ENCODE results near the gene SMAP1.
A peak's percentile ranks its signal among the peaks of the same experiment; 100 is the strongest.

The SMAP1 gene

DNA sequence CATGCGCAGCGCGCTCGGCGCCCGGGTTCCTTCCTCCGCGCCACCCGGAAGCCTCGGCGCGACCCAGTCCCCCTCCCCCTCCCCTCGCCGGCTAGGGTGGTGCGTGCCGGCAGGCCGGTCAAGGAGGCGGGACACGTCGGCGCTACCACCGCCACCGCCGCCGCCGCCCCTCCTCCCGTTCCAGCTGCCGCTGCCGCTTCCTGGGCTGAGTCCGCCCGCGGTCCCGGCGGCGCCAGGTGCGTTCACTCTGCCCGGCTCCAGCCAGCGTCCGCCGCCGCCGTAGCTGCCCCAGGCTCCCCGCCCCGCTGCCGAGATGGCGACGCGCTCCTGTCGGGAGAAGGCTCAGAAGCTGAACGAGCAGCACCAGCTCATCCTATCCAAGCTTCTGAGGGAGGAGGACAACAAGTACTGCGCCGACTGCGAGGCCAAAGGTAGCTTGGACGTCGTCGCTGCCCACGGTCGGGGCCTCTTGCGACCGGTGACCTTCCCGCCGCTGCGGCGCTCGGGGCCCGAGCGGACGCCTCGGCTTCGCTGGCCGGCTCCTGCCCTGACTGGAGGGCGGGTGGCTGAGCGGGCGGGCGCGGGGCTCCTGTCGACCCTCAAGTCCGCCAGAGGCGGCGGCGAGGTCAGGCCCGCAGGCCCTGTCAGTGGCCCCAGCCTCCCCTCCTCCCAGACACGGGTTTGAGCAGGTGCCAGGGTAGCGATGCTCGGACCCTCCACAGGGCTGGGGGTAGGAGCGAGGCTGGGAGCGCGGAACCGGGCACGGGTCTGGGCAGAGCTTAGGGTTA lies at the start of gene SMAP1:
Gene SMAP1 (plus strand): TSS at position 173 of the 788 bp plus-strand sequence. CDS start 141 bp downstream, at position 314.
- DNase-seq: peak; percentile 50 to 94 (median 85)

- no peak for DNase-seq
Measured at GRCh38 chr6:70620746-70621145, 46.9 kb upstream of the SMAP1 start.

DNA sequence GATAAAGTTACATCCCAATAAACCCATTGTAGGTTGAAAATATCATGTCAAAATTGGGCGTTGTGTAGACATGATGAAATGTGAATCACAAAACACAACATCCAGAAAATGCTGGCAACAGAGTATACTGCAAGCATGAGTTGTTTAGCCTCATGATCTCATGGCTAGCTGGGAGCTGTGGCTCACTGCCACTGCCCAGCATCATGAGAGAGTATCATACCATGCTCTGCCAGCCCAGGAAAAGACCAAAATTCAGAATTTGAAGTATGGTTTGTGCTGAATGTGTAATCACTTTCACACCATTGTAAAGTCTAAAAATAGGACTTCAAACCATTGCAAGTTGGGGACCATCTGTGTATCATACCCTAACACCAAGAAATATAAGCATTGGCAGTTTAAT lies 45.2 kb upstream of the SMAP1 start:
- peak in 1 of 51 donors; percentile 14 for DNase-seq

DNA sequence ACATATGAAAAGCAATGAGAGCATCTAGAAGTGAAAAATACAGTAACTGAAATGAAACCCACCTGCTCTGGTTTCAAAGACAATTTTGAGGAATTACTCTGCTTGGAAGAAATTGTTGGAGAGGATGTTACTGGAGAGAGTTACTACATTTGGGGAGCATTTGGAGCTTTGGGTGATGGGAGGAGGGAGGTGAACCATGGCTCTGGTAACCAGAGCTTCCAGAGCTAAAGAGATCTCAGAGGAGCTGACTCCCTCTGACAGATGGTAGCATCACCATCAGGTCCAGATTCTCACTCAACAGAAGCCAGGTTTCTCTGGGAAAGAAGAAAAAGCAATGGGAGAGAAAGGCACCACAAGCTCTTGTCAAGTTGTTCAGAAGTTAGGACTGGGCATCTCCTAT lies 42.2 kb upstream of the SMAP1 start:
- DNase-seq: no peak

GRCh38 chr6:70627500-70628254 lies 40.0 kb upstream of the SMAP1 start:
- no peak for DNase-seq

GRCh38 chr6:70629929-70630328 lies 37.8 kb upstream of the SMAP1 start:
- DNase-seq: no peak

GRCh38 chr6:70633870-70634269 lies 33.8 kb upstream of the SMAP1 start:
- no peak for DNase-seq

DNA sequence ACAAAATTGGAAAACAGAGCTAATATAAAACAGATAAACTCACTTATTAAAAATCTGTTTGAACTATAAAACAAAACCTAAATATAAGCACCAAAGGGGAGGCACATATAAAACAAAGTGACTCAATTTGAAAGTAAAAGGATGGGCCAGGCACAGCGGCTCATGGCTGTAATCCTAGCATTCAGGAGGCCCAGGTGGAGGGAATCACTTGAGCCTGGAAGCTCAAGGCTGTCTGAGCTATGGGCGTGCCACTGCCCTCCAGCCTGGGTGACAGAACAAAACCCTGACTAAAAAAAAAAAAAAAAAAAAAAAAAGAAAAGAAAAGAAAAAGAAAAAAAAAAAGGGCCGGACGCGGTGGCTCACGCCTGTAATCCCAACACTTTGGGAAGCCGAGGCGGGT lies 31.1 kb upstream of the SMAP1 start:
- DNase-seq: no peak

GRCh38 chr6:70638468-70638867 lies 29.2 kb upstream of the SMAP1 start:
- DNase-seq: no peak

GRCh38 chr6:70651326-70651905 lies 16.3 kb upstream of the SMAP1 start:
- DNase-seq: no peak

- no peak for DNase-seq
Measured at GRCh38 chr6:70652216-70652615, 15.5 kb upstream of the SMAP1 start.

DNA sequence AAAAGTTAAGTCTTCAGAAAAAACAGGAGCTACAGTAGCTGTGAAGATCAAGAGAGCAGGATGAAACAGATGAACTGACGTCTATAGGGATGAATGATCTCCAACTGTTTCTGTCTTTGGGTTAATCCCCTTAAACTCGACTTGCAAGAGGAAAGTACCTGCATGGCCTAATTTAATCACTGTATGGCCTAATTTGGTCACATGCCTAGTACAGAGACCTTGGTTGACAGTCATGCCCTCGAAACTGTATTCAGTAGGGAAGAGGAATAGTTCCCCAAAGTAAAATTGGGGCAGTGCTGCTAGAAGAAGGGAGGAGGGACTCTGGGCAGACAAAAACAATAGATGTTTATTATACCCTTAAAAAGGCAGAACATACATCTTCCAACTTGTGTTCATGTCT lies 10.0 kb upstream of the SMAP1 start:
- no peak for DNase-seq

GRCh38 chr6:70663881-70664466 lies 3.7 kb upstream of the SMAP1 start:
- no peak for DNase-seq

- DNase-seq: no peak
Measured at GRCh38 chr6:70666706-70667105, 977 bp upstream of the SMAP1 start.

GRCh38 chr6:70667256-70667710 lies 400 bp upstream of the SMAP1 start:
- peak in 1 of 51 donors; percentile 89 for DNase-seq

- peak in 2 of 51 donors; percentile 30 to 54 for DNase-seq
Measured at GRCh38 chr6:70668499-70668812, 773 bp downstream of the SMAP1 start.

DNA sequence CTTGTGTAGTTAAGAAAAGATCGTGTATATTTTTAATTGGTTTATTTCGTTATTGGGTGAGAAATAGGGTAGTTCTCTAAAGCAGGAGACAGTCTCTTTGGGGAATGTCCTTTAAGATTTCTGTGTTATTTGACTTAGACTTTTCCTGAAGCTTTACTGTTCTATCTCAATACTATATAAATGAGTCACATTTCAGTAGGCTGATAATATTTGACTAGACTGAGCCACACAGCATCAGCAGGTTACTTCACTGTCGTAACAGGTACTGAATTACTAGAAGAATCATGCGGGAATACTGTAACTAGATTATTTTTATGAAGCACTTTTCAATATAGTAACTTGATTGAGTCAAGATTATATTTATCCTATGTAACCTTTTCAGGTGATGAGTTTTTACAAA lies 1.4 kb downstream of the SMAP1 start:
- no peak for DNase-seq

- no peak for DNase-seq
Measured at GRCh38 chr6:70672549-70672948, 4.9 kb downstream of the SMAP1 start.

DNA sequence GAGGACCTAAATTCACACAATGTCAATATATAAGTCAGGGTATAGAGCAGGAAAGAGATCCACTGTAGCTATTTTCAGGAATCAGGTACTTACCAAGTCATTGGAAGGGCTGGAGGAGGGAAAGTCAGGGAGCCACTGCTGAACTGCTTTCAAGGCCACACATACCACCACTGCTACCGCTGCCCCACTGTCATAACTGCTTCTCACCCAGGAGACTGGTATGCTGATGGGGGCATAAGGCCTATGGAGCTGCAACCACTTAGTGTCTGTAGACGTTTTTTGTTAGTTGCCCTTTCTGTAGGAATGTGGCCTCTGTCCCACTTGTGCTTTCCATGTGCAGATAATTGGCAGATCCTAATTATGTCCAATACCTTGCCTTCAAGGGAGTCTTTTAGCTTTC lies 5.4 kb downstream of the SMAP1 start:
- DNase-seq: no peak

DNA sequence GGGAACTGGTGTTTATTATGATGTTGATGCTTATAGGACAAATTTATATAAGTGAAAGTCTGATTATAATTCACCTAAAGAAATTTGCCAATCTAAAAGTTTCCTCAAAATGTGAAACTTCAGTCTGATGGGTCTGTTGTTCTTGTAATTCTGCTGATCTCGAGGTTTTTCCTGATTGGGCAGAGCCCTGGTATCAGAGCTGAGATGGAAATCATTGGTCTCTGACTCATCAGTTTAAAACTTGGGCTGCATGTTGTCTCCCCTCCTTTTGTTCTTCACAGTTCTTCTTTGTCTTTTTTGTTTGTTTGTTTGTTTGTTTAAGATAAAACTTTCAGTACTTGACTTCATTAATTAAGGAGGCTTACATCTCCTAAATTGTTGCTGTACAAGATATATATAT lies 5.9 kb downstream of the SMAP1 start:
- no peak for DNase-seq

DNA sequence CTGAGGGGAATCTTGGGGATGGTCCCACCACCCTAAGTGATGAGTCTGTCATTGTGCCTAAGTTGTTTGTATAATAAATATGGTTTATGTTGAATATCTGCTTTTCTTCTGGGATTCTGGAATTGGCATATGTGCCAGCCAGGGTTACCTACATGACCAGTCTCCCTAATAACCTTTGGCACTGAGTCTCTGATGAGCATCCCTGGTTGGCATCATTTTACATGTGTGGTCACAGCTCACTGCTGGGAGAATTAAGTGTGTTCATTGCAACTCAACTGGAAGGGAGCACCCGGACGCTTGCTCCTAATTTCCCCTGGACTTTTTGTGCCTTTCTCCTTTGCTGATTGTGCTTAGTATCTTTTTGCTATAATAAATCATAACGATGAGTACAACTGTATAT lies 8.1 kb downstream of the SMAP1 start:
- no peak for DNase-seq

DNA sequence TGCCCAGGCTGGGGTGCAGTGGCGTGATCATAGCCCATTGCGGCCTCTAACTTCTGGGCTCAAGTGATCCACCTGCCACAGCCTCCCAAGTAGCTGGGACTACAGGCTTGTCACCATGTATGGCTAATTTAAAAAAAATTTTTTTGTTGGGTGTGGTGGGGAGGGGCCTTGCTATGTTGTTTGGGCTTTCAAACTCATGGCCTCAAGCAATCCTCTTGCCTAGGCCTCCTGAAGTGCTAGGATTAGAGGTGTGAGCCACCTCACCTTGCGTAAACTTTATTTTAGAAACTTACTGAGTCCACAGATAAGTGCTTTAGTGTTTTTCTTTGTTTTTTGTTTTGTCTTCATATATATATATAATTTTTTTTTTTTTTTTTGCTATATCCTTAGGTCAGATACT lies 9.1 kb downstream of the SMAP1 start:
- no peak for DNase-seq

All from hypothalamus (tissue), 51 donors.